GM19395 (cell line): ENCODE data around the gene ZNF669.
A peak's percentile ranks its signal among the peaks of the same experiment; 100 is the strongest.
"Not testable (repeated sequence)": the region's sequence is repeated elsewhere in the genome, so short reads cannot be mapped to it uniquely, and the experiment has no call there.

ENCODE experiments used
- ATAC-seq: cut with Tn5 transposase; IDR thresholded peaks from one replicate; pipeline ENCODE4 v1.9.1; 2021; ENCODE audit warnings: mild to moderate bottlenecking, moderate library complexity; ENCODE audit not compliant: unreplicated experiment

Gene ZNF669

GRCh38 chr1:247103859-247104591 is at the start of gene ZNF669:
TSS of gene ZNF669 (minus strand) at chr1:247104356. CDS start at chr1:247104199, 157 bp downstream.
- peak; percentile 99 for ATAC-seq

GRCh38 chr1:247147781-247148180 is 43.6 kb upstream of the ZNF669 start:
- ATAC-seq: no peak

GRCh38 chr1:247147120-247147519 is 43.0 kb upstream of the ZNF669 start:
- ATAC-seq: not testable (repeated sequence)

- ATAC-seq: no peak
These were observed 42.5 kb upstream of the ZNF669 start for GRCh38 chr1:247146671-247147070.

- no peak for ATAC-seq
These were observed 41.1 kb upstream of the ZNF669 start for GRCh38 chr1:247145279-247145678.

- ATAC-seq: not testable (repeated sequence)
These were observed 35.4 kb upstream of the ZNF669 start for GRCh38 chr1:247139557-247139956.

- ATAC-seq: no peak
These were observed 27.1 kb upstream of the ZNF669 start for GRCh38 chr1:247131236-247131635.

GRCh38 chr1:247127519-247128282 is 23.5 kb upstream of the ZNF669 start:
- not testable (repeated sequence) for ATAC-seq

- peak; percentile 70 for ATAC-seq
These were observed 22.4 kb upstream of the ZNF669 start for GRCh38 chr1:247126601-247127000.

GRCh38 chr1:247126166-247126565 is 22.0 kb upstream of the ZNF669 start:
- ATAC-seq: peak; percentile 98

- ATAC-seq: no peak
These were observed 17.2 kb upstream of the ZNF669 start for GRCh38 chr1:247121382-247121781.

- ATAC-seq: not testable (repeated sequence)
These were observed 16.2 kb upstream of the ZNF669 start for GRCh38 chr1:247120408-247120668.

GRCh38 chr1:247119600-247120407 is 15.6 kb upstream of the ZNF669 start:
- ATAC-seq: no peak

GRCh38 chr1:247118946-247119446 is 14.8 kb upstream of the ZNF669 start:
- ATAC-seq: no peak

- ATAC-seq: no peak
These were observed 11.4 kb upstream of the ZNF669 start for GRCh38 chr1:247115545-247115944.

GRCh38 chr1:247115141-247115510 is 11.0 kb upstream of the ZNF669 start:
- ATAC-seq: no peak

GRCh38 chr1:247114351-247115140 is 10.4 kb upstream of the ZNF669 start:
- ATAC-seq: no peak

- ATAC-seq: no peak
These were observed 9.6 kb upstream of the ZNF669 start for GRCh38 chr1:247113733-247114271.

- no peak for ATAC-seq
These were observed 8.9 kb upstream of the ZNF669 start for GRCh38 chr1:247113094-247113497.

- ATAC-seq: no peak
These were observed 8.3 kb upstream of the ZNF669 start for GRCh38 chr1:247112479-247112781.
